ENCODE data around the gene OTUB2. TPM values are rescaled to one million over a fixed set of nuclear protein-coding genes. Genes with fewer than 3 reads are reported as not detected.

OTUB2 gene
- 1 to 10 TPM in 1 of 5 experiments, under 1 TPM in 3, not detected in 1; 0.11 to 2.5 (median 0.63) TPM for total RNA-seq
- under 1 TPM; 0.35 to 0.56 TPM for polyA plus RNA-seq
- total RNA-seq, result 0.40 reads per million

DNA sequence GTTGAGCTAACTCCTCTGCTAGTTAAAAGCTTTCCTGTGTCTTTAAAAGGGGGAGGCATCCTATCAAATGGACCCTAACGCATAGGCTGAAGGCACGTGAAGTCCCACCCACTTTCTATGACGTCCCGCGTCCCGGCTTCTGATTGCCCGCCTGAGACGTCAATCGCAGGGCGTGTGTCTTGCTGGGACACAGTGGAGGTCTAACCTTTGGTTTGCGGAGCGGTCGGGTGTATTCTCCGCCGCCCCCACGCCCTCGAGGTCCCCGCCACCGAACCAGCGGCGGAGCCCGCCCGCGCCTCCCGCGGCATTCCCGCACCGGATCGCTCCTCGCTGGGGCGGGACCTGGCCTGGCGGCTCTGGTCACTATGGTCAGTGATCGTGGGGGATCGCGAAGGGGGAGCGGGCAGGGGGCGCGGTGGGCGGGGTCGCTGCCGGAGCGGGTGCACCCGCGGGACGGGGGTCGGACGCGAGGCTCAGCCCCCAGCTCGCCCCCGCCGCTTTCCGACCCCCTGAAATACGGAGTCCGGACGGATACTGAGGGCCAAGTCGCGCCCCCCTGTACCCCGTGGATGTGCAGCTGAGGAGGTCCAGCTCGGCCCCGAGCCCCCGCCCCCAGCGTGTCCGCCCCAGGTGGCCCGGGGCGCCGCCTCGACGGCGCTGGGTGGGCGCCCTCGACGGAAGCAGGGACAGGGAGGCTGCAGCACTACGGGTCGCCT lies at the start of gene OTUB2:
Gene OTUB2 (plus strand): TSS at position 168 of the 716 bp plus-strand sequence. CDS start 198 bp downstream, at position 366.
- DNase-seq (peak; percentile 89 to 98 (median 96)), ATAC-seq (peak; percentile 100)
- H3K36me3 Mint-ChIP-seq, result peaks cover 0 to 2% (median 0%) of the 10 kb centered on the region in 5 donors
- peaks cover 5 to 12% of the 10 kb centered on the region in 2 donors for H3K4me1 ChIP-seq (ENCODE audit: control insufficient read depth in 2 of 2, insufficient read depth in 2 of 2, low read length in 2 of 2)
- ChIA-PET CTCF (interaction anchor here (1.1 to 2.6 kb wide), 3 partner anchors 10 to 83 kb away, joined by 3 to 14 read pairs (median 3); no protein-coding TSS in a partner anchor), POLR2A (interaction anchor here (0.7 to 1.7 kb wide), 5 partner anchors 9 to 110 kb away, joined by 3 to 4 read pairs (median 3); no protein-coding TSS in a partner anchor)
- no peaks in the 10 kb centered on the region for H3K9me3 Mint-ChIP-seq
- H3K4me3 ChIP-seq (ENCODE audit: low read length), result peak within 1 kb of the TSS; percentile 51
- peaks cover 14 to 43% (median 18%) of the 10 kb centered on the region in 7 donors for H3K4me1 Mint-ChIP-seq
- H3K27me3 Mint-ChIP-seq, result peaks cover 0 to 2% (median 0%) of the 10 kb centered on the region in 5 donors
- no peaks in the 10 kb centered on the region for H3K9me3 ChIP-seq (ENCODE audit: control insufficient read depth in 2 of 3, low read length in 3 of 3)
- intact Hi-C loops (cut with micrococcal nuclease), result loop anchor here (1.0 to 2.0 kb wide), 7 partner anchors 14 to 148 kb away; partner anchors contain the start of genes DDX24 (in 2 of the 2), IFI27L1 (in 2 of the 2), ASB2 (in 1 of the 2) and PPP4R4 (in 1 of the 2)
- H3K4me3 Mint-ChIP-seq, result peak within 1 kb of the TSS; percentile 72 to 90 (median 82)
- H3K36me3 ChIP-seq (ENCODE audit: control insufficient read depth in 2 of 3, insufficient read depth in 3 of 3, low read length in 3 of 3), result no peaks in the 10 kb centered on the region
- H3K27ac ChIP-seq (ENCODE audit: low read depth, low read length), result no peak within 1 kb of the TSS
- H3K27me3 ChIP-seq (ENCODE audit: control insufficient read depth in 2 of 2, insufficient read depth in 2 of 2, low read length in 2 of 2), result no peaks in the 10 kb centered on the region
- peak within 1 kb of the TSS in 7 of 9 donors; percentile 20 to 75 (median 66) for H3K27ac Mint-ChIP-seq

DNA sequence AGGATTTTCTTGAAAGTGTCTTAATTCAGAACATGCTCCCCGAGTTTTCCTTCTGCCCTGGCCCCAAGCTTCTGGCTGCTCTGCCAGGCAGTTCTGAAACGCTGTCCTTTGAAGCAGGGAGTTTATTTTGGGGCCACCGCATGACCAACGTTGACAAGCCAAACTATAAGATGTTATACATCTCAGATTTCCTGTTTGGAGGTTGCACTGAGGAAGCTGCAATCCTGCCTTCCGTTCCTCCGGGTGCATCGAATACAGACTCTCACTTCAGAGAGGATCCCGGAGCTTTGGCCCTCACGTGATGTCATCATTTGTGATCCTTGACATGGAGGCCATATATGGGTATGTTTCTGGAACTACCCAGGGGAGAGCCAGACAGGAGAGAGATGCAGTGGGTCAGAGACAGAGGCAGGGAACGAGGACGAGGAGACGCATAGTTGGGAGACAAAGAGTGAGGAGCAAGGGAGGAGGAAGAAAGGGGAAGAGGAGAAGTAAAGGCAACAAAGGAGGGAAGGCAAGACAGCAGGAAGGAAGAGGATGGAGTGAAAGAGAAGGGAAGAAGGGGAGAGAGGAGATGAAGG lies 49.6 kb upstream of the OTUB2 start, which contains the start of gene ASB2:
Gene ASB2 (minus strand): TSS at position 94 of the 581 bp plus-strand sequence. CDS start 12,031 bp downstream, outside the sequence.
- peaks cover 0 to 47% (median 4%) of the 10 kb centered on the region in 5 donors for H3K36me3 Mint-ChIP-seq
- intact Hi-C loops (cut with micrococcal nuclease), result loop anchor here (1.0 to 5.0 kb wide), 2 partner anchors 50 to 106 kb away; partner anchors contain the start of genes DDX24 (in 1 of the 2), IFI27L1 (in 1 of the 2) and OTUB2 (in 1 of the 2)
- peaks cover 0 to 19% (median 17%) of the 10 kb centered on the region in 3 experiments for H3K9me3 ChIP-seq (ENCODE audit: control insufficient read depth in 2 of 3, low read length in 3 of 3)
- no peaks in the 10 kb centered on the region for H3K36me3 ChIP-seq (ENCODE audit: control insufficient read depth in 2 of 3, insufficient read depth in 3 of 3, low read length in 3 of 3)
- DNase-seq, result no peak
- H3K27me3 ChIP-seq (ENCODE audit: control insufficient read depth in 2 of 2, insufficient read depth in 2 of 2, low read length in 2 of 2), result no peaks in the 10 kb centered on the region
- no peak for ATAC-seq
- H3K4me3 ChIP-seq (ENCODE audit: low read length), result peak within 1 kb of the TSS; percentile 11
- peak within 1 kb of the TSS; percentile 4 to 92 (median 58) for H3K4me3 Mint-ChIP-seq
- no peak within 1 kb of the TSS for H3K27ac ChIP-seq (ENCODE audit: low read depth, low read length)
- peaks cover 0 to 39% (median 25%) of the 10 kb centered on the region in 11 donors for H3K9me3 Mint-ChIP-seq
- H3K27ac Mint-ChIP-seq, result peak within 1 kb of the TSS in 4 of 9 donors; percentile 33 to 97 (median 74)
- POLR2A ChIA-PET, result interaction anchor here (0.9 to 1.4 kb wide), 3 partner anchors 14 to 21 kb away, joined by 3 to 5 read pairs (median 5); no protein-coding TSS in a partner anchor
- CTCF ChIA-PET, result interaction anchor here (2.4 to 18.5 kb wide), 2 partner anchors 23 to 37 kb away, joined by 6 to 388 read pairs; no protein-coding TSS in a partner anchor
- H3K27me3 Mint-ChIP-seq, result peaks cover 0 to 6% (median 6%) of the 10 kb centered on the region in 5 donors
- peaks cover 33 to 92% (median 56%) of the 10 kb centered on the region in 7 donors for H3K4me1 Mint-ChIP-seq
- H3K4me1 ChIP-seq (ENCODE audit: control insufficient read depth in 2 of 2, insufficient read depth in 2 of 2, low read length in 2 of 2), result peaks cover 36 to 41% of the 10 kb centered on the region in 2 donors

DNA sequence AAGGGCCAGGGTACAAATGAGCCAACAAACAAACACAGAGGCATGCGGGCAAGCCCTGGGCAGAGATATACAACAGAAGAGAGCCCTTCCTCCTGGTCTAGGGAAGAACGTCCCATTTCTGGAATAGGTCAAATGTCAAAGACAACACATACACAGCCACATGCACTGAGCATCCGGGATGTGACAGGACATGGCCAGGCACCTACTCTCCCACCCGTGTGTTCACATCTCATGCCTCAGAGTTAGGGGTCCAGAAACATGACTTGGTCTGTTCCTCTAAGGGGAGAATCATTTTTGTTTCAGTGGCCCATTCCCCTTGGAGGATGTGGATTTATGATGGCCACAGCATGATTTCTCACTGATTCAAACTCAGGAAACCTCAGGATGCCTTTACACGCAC lies 49.0 kb upstream of the OTUB2 start:
- Mint-ChIP-seq H3K27ac (peak overlapping the region in 3 of 9 donors; percentile 72 to 97 (median 76)), H3K4me3 (peak overlapping the region in 6 of 10 donors; percentile 4 to 92 (median 70)), H3K9me3 (peaks cover 0 to 39% (median 25%) of the 10 kb centered on the region in 11 donors), H3K4me1 (peaks cover 30 to 88% (median 54%) of the 10 kb centered on the region in 7 donors), H3K36me3 (peaks cover 0 to 47% (median 4%) of the 10 kb centered on the region in 5 donors), H3K27me3 (peaks cover 0 to 6% (median 6%) of the 10 kb centered on the region in 5 donors)
- no peaks in the 10 kb centered on the region for H3K27me3 ChIP-seq (ENCODE audit: control insufficient read depth in 2 of 2, insufficient read depth in 2 of 2, low read length in 2 of 2)
- ChIA-PET CTCF (interaction anchor here (2.4 kb wide), 1 partner anchor 22 kb away, joined by 6 read pairs; no protein-coding TSS in a partner anchor), POLR2A (interaction anchor here (1.1 to 4.2 kb wide), 7 partner anchors 9 to 28 kb away, joined by 3 to 32 read pairs (median 5); no protein-coding TSS in a partner anchor)
- H3K36me3 ChIP-seq (ENCODE audit: control insufficient read depth in 2 of 3, insufficient read depth in 3 of 3, low read length in 3 of 3), result no peaks in the 10 kb centered on the region
- peak overlapping the region; percentile 11 for H3K4me3 ChIP-seq (ENCODE audit: low read length)
- no peak for ATAC-seq
- intact Hi-C loops (cut with micrococcal nuclease), result loop anchor here in 1 of 2 donors (5.0 kb wide), 1 partner anchor 105 kb away; the partner anchor contains the start of genes DDX24 and IFI27L1
- H3K27ac ChIP-seq (ENCODE audit: low read depth, low read length), result no peak overlapping the region
- H3K4me1 ChIP-seq (ENCODE audit: control insufficient read depth in 2 of 2, insufficient read depth in 2 of 2, low read length in 2 of 2), result peaks cover 35 to 41% of the 10 kb centered on the region in 2 donors
- H3K9me3 ChIP-seq (ENCODE audit: control insufficient read depth in 2 of 3, low read length in 3 of 3), result peaks cover 0 to 19% (median 17%) of the 10 kb centered on the region in 3 experiments
- no peak for DNase-seq

DNA sequence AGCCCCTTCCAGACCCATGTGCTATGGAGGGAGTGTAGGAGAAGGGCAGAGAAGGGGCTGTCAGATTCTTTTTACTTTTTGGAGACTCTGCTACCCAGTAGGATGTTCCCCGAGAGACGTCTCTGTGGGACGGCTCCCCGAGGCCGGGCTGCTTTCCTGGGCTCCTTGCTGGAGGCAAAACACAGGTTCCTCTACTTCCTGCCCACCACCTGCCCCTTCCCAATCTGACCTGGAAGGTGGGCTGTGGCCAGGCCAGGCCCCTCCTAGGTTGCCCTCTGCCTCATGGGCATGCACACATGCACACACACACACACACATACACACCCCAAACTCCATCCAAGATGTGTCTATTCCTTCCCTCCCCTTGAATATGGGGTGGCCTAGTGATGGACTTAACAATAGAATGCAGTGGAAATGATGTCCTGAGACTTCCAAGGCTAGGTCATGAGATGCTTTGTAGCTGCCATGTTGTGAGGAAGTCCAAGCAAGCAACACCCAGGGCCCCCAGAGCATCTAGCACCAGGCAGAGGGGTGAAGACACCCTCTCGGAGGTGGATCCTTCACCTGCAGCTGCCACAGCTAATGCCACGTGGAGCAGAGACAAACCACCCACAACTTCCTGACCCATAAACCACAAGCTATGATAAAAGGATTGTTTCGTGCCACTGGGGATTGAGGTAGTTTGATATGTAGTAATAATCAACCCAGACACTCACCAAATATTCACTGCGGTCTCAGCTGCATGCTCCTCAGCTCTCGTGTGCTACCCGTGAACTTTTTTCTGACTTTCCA lies 48.2 kb upstream of the OTUB2 start:
- Mint-ChIP-seq H3K27me3 (peaks cover 0 to 6% (median 6%) of the 10 kb centered on the region in 5 donors), H3K9me3 (peaks cover 0 to 39% (median 25%) of the 10 kb centered on the region in 11 donors), H3K27ac (peak overlapping the region; percentile 72 to 97 (median 88)), H3K4me3 (peak overlapping the region; percentile 37 to 92 (median 62)), H3K36me3 (peaks cover 0 to 44% (median 4%) of the 10 kb centered on the region in 5 donors), H3K4me1 (peaks cover 30 to 80% (median 54%) of the 10 kb centered on the region in 7 donors)
- no peaks in the 10 kb centered on the region for H3K36me3 ChIP-seq (ENCODE audit: control insufficient read depth in 2 of 3, insufficient read depth in 3 of 3, low read length in 3 of 3)
- H3K27ac ChIP-seq (ENCODE audit: low read depth, low read length), result peak overlapping the region; percentile 40
- ATAC-seq (peak; percentile 91), DNase-seq (peak in 8 of 9 donors; percentile 72 to 89 (median 85))
- intact Hi-C loops (cut with micrococcal nuclease), result loop anchor here (1.0 to 5.0 kb wide), 10 partner anchors 15 to 196 kb away; partner anchors contain the start of genes DDX24 (in 1 of the 2), IFI27L1 (in 1 of the 2), OTUB2 (in 1 of the 2) and PPP4R4 (in 1 of the 2)
- no peaks in the 10 kb centered on the region for H3K27me3 ChIP-seq (ENCODE audit: control insufficient read depth in 2 of 2, insufficient read depth in 2 of 2, low read length in 2 of 2)
- H3K4me3 ChIP-seq (ENCODE audit: low read length), result peak overlapping the region; percentile 11
- H3K9me3 ChIP-seq (ENCODE audit: control insufficient read depth in 2 of 3, low read length in 3 of 3), result peaks cover 0 to 19% (median 17%) of the 10 kb centered on the region in 3 experiments
- CTCF ChIA-PET, result interaction anchor here (0.5 to 2.7 kb wide), 6 partner anchors 23 to 103 kb away, joined by 3 to 15 read pairs (median 3); partner anchors contain the start of genes DDX24 and IFI27L1
- POLR2A ChIA-PET, result interaction anchor here (1.0 to 4.2 kb wide), 8 partner anchors 8 to 38 kb away, joined by 3 to 32 read pairs (median 4); no protein-coding TSS in a partner anchor
- peaks cover 35 to 41% of the 10 kb centered on the region in 2 donors for H3K4me1 ChIP-seq (ENCODE audit: control insufficient read depth in 2 of 2, insufficient read depth in 2 of 2, low read length in 2 of 2)

DNA sequence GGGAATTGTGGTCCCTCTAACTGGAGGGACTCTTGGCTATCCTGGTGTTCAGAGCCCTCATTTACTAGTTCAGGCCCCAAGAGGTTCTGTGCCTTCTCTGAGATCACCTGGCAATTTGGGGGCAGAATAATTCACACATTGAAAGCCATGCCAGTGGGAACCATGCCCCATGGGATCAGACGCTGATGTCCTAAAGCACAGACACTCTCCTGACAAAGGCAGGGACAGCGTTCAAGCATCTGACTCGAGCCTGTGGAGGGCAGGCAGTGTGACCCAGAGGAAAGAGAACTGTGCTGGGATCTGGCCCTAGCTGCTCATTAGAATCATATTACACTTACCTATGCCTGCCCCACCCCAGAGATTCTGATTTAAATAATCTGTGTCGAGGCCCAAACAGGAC lies 47.4 kb upstream of the OTUB2 start:
- CTCF ChIA-PET, result interaction anchor here (0.5 to 2.7 kb wide), 5 partner anchors 22 to 58 kb away, joined by 3 to 15 read pairs (median 3); no protein-coding TSS in a partner anchor
- H3K4me1 ChIP-seq (ENCODE audit: control insufficient read depth in 2 of 2, insufficient read depth in 2 of 2, low read length in 2 of 2), result peaks cover 35 to 41% of the 10 kb centered on the region in 2 donors
- POLR2A ChIA-PET, result interaction anchor here (0.7 to 4.2 kb wide), 11 partner anchors 9 to 158 kb away, joined by 3 to 32 read pairs (median 4); no protein-coding TSS in a partner anchor
- Mint-ChIP-seq H3K4me1 (peaks cover 30 to 72% (median 54%) of the 10 kb centered on the region in 7 donors), H3K36me3 (peaks cover 0 to 44% (median 4%) of the 10 kb centered on the region in 5 donors), H3K27ac (peak overlapping the region; percentile 72 to 97 (median 88)), H3K27me3 (peaks cover 0 to 6% (median 6%) of the 10 kb centered on the region in 5 donors), H3K4me3 (peak overlapping the region; percentile 37 to 75 (median 62)), H3K9me3 (peaks cover 0 to 39% (median 24%) of the 10 kb centered on the region in 11 donors)
- H3K27ac ChIP-seq (ENCODE audit: low read depth, low read length), result peak overlapping the region; percentile 40
- H3K36me3 ChIP-seq (ENCODE audit: control insufficient read depth in 2 of 3, insufficient read depth in 3 of 3, low read length in 3 of 3), result no peaks in the 10 kb centered on the region
- DNase-seq (no peak), ATAC-seq (no peak)
- H3K27me3 ChIP-seq (ENCODE audit: control insufficient read depth in 2 of 2, insufficient read depth in 2 of 2, low read length in 2 of 2), result no peaks in the 10 kb centered on the region
- intact Hi-C loops (cut with micrococcal nuclease), result loop anchor here (1.0 to 5.0 kb wide), 10 partner anchors 14 to 196 kb away; partner anchors contain the start of genes DDX24 (in 1 of the 2), IFI27L1 (in 1 of the 2), OTUB2 (in 1 of the 2) and PPP4R4 (in 1 of the 2)
- H3K4me3 ChIP-seq (ENCODE audit: low read length), result no peak overlapping the region
- H3K9me3 ChIP-seq (ENCODE audit: control insufficient read depth in 2 of 3, low read length in 3 of 3), result peaks cover 0 to 19% (median 17%) of the 10 kb centered on the region in 3 experiments
